HL-60 (cell line): Measurements from ENCODE around the gene PALLD.

Source experiments
- GABPA ChIP-seq: IDR thresholded peaks from 2 replicates; pipeline ENCODE4 v1.6.1; 2012; ENCODE audit warnings: low read depth
- POLR2AphosphoS5 ChIP-seq: IDR thresholded peaks from 2 replicates; pipeline ENCODE4 v1.6.1; 2012; ENCODE audit warnings: low read depth
- TF ChIP-seq, protein P1 (sequence below): IDR thresholded peaks from one replicate; pipeline ENCODE4 v1.5.1; 2011; ENCODE audit warnings: low read length, control low read depth, inconsistent platforms; ENCODE audit not compliant: insufficient read depth

DNA sequence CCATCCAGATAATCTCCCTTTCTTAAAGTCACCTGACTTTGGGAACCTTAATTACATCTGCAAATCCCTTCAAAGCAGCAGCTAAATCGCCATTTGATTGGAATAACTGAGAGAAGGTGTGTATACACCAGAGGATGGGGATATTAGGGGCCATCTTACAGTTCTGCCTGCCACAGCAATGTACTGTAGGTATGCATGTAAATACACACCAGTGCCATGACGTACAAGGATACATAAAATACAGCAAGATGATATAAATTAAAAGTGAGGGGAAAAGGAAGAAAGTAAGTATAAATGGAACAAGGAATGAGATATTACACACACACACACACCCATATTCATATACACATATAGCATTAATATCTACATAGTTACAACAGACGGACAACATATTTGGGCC, 432.0 kb downstream of the PALLD start:
- TF ChIP-seq, protein P1, sequence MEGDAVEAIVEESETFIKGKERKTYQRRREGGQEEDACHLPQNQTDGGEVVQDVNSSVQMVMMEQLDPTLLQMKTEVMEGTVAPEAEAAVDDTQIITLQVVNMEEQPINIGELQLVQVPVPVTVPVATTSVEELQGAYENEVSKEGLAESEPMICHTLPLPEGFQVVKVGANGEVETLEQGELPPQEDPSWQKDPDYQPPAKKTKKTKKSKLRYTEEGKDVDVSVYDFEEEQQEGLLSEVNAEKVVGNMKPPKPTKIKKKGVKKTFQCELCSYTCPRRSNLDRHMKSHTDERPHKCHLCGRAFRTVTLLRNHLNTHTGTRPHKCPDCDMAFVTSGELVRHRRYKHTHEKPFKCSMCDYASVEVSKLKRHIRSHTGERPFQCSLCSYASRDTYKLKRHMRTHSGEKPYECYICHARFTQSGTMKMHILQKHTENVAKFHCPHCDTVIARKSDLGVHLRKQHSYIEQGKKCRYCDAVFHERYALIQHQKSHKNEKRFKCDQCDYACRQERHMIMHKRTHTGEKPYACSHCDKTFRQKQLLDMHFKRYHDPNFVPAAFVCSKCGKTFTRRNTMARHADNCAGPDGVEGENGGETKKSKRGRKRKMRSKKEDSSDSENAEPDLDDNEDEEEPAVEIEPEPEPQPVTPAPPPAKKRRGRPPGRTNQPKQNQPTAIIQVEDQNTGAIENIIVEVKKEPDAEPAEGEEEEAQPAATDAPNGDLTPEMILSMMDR = no peak
- TF ChIP-seq POLR2AphosphoS5 = no peak
- TF ChIP-seq GABPA = no peak
